ENCODE data around the gene LAMP1.
A peak's percentile ranks its signal among the peaks of the same experiment; 100 is the strongest.

DNA sequence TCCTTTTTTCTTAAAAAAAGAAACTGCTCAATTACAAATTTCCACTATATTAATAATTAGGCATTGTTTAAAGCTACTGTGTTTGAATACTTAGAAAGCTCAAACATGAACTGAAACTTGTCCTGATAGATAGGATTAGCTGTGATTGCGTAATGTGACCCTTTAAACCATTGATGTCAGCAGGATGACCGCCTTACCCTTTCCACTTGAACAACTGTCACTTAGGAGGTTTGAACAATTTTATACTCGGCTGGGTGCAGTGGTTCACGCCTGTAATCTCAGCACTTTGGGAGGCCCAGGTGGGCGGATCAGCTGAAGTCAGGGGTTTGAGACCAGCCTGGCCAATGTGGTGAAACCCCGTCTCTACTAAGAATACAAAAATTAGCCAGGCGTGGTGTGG, 2.9 kb downstream of the LAMP1 start:
- TF ChIP-seq MXI1 (IDR thresholded peaks at IDR 0.05; ENCODE audit: borderline replicate concordance, low read depth, low read length) (no peak), CEBPB (IDR thresholded peaks at IDR 0.05; ENCODE audit: low read depth, low read length) (peak; percentile 97), RCOR1 (IDR thresholded peaks at IDR 0.05; ENCODE audit: insufficient replicate concordance, low read length) (no peak), MAZ (IDR thresholded peaks at IDR 0.05; ENCODE audit: borderline replicate concordance, low read depth, low read length) (no peak), POLR2A (IDR thresholded peaks at IDR 0.05; ENCODE audit: low read depth, low read length) (no peak), BHLHE40 (IDR thresholded peaks at IDR 0.05; ENCODE audit: low read depth, low read length) (no peak), RAD21 (IDR thresholded peaks at IDR 0.05; ENCODE audit: low read length) (no peak)
- TF ChIP-seq, protein P1, sequence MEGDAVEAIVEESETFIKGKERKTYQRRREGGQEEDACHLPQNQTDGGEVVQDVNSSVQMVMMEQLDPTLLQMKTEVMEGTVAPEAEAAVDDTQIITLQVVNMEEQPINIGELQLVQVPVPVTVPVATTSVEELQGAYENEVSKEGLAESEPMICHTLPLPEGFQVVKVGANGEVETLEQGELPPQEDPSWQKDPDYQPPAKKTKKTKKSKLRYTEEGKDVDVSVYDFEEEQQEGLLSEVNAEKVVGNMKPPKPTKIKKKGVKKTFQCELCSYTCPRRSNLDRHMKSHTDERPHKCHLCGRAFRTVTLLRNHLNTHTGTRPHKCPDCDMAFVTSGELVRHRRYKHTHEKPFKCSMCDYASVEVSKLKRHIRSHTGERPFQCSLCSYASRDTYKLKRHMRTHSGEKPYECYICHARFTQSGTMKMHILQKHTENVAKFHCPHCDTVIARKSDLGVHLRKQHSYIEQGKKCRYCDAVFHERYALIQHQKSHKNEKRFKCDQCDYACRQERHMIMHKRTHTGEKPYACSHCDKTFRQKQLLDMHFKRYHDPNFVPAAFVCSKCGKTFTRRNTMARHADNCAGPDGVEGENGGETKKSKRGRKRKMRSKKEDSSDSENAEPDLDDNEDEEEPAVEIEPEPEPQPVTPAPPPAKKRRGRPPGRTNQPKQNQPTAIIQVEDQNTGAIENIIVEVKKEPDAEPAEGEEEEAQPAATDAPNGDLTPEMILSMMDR (conservative IDR thresholded peaks at IDR 0.05; ENCODE audit: low read depth, low read length) = no peak
